Aorta (tissue), 5 donors: ENCODE data around the gene DNMBP. TPM values are rescaled to one million over a fixed set of nuclear protein-coding genes. Genes with fewer than 3 reads are reported as not detected.
"Not testable (repeated sequence)": the region's sequence is repeated elsewhere in the genome, so short reads cannot be mapped to it uniquely, and the experiment has no call there.

Experiments
- ATAC-seq: fragments of 200-7000 bp; cut with Tn5 transposase; one replicate; pipeline ENCODE4 v1.9.1; 2022; ENCODE audit warnings: moderate library complexity; ENCODE audit not compliant: low FRiP score
- DNase-seq, 2 donors: peaks; one replicate each; pipeline ENCODE4 v3.0.0-alpha.2; 2020
- H3K27ac ChIP-seq, 2 donors: one replicate each; pipeline ENCODE4 v1.5.1; 2013; ENCODE audit warnings: low read length in 2 of 2, mild to moderate bottlenecking in 2 of 2, moderate library complexity in 2 of 2, control low read depth in 1 of 2, inconsistent platforms in 1 of 2, low read depth in 1 of 2
- H3K27me3 ChIP-seq, 2 donors: one replicate each; pipeline ENCODE4 v1.6.1; 2013; ENCODE audit warnings: control low read depth in 1 of 2, low read length in 1 of 2, mild to moderate bottlenecking in 1 of 2, moderate library complexity in 1 of 2; ENCODE audit not compliant: insufficient read depth in 2 of 2, control insufficient read depth in 1 of 2
- H3K36me3 ChIP-seq, 2 donors: one replicate each; pipeline ENCODE4 v1.6.1; 2013; ENCODE audit warnings: control low read depth in 1 of 2, low read length in 1 of 2, mild to moderate bottlenecking in 1 of 2; ENCODE audit not compliant: insufficient read depth in 2 of 2, control insufficient read depth in 1 of 2
- H3K4me1 ChIP-seq, 2 donors: one replicate each; pipeline ENCODE4 v1.6.1; 2013; ENCODE audit warnings: low read length in 2 of 2, control low read depth in 1 of 2, mild to moderate bottlenecking in 1 of 2, moderate library complexity in 1 of 2; ENCODE audit not compliant: insufficient read depth in 2 of 2, control insufficient read depth in 1 of 2
- H3K4me3 ChIP-seq, 2 donors: one replicate each; pipeline ENCODE4 v1.5.1; 2013; ENCODE audit warnings: low read length in 2 of 2, control low read depth in 1 of 2, mild to moderate bottlenecking in 1 of 2
- H3K9me3 ChIP-seq: one replicate; pipeline ENCODE4 v1.6.1; 2013; ENCODE audit warnings: mild to moderate bottlenecking, low read length; ENCODE audit not compliant: control insufficient read depth
- WGBS, 2 donors: extraction: QIAGEN DNeasy Blood & Tissue Kit; methylation state at CpG; one replicate each; pipeline ENCODE4 v1.1.7; 2013; 5-methylcytosine and 5-hydroxymethylcytosine counted together
- intact Hi-C, 2 donors: fragments of 100-400 bp; cut with DNase I; formaldehyde crosslinking; loops; one replicate each; pipeline versions ENCODE4 v1.14.2 to v1.15.0; 2022
- polyA plus RNA-seq, 2 donors: library from polyadenylated mRNA; stranded (reverse); fragments of 200-250 nt; gene quantifications; one replicate each; pipeline ENCODE4 v1.2.3, GENCODE V29; 2013
- total RNA-seq, 2 donors: library from RNA; stranded (reverse); fragmentation: NEBNext Ultra II Directional; extraction: Animal tissue kit (Norgen Biotek cat#: 25700); gene quantifications; one replicate each; pipeline ENCODE4 v1.2.1, GENCODE V29; 2021
- donor health status: healthy with polysubstance abuse.
- donor health status: Bipolar disorder and iron deficiency.
- donor health status: DM: no; HTN: no; CAD: no.
- donor health status: DM: no; HTN: no; CAD: no.
- donor health status: DM: yes; HTN: yes; CAD: no.

DNMBP gene
- total and polyA plus RNA-seq, 4 donors, result 5.5 to 23.9 (median 11.1) TPM

GRCh38 chr10:99874341-99875085, 135.2 kb downstream of the DNMBP start:
- Histone ChIP-seq H3K27me3 (no peaks in the 10 kb centered on the region), H3K27ac (no peak overlapping the region), H3K4me3 (no peak overlapping the region)

DNA sequence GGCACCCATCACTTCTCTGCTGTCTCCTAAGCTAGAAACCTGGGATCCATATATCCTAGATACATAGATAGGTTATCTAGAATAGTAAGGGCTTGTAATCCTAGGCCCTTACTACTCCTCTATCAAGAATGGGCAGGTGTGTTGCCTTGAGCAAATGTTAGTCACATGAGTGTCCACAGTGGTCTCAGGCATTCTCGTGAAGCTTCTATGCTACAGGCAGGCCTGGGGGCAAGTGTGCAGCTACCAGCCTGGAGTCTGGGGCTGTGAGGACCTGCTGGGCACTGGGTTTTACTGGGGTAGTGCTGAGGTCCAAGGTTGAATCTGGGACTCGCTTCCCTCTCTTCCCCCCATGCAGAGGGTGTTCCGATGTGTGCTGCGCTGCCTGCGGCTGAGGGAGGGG, 135.9 kb downstream of the DNMBP start:
- no peak for DNase-seq
- no peaks in the 10 kb centered on the region for H3K9me3 ChIP-seq
- H3K27me3 ChIP-seq, result no peaks in the 10 kb centered on the region
- WGBS, 2 donors, result 96 to 100% methylated on average over 5 of the region's 5 CpGs
- H3K4me3 ChIP-seq, result no peak overlapping the region
- H3K4me1 ChIP-seq, result no peaks in the 10 kb centered on the region
- no peak overlapping the region for H3K27ac ChIP-seq
- peaks cover 4 to 5% of the 10 kb centered on the region in 2 donors for H3K36me3 ChIP-seq
- intact Hi-C loops, result no loop called here
- no peak for ATAC-seq

More at GRCh38 chr10:99874341-99875085, 135.2 kb downstream of the DNMBP start:
- no peak for DNase-seq
- H3K36me3 ChIP-seq, result peaks cover 4 to 5% of the 10 kb centered on the region in 2 donors
- no peaks in the 10 kb centered on the region for H3K9me3 ChIP-seq
- 80 to 83% methylated on average over 9 of the region's 9 CpGs for WGBS, 2 donors
- no peaks in the 10 kb centered on the region for H3K4me1 ChIP-seq
- intact Hi-C loops, result no loop called here
- ATAC-seq, result no peak

DNA sequence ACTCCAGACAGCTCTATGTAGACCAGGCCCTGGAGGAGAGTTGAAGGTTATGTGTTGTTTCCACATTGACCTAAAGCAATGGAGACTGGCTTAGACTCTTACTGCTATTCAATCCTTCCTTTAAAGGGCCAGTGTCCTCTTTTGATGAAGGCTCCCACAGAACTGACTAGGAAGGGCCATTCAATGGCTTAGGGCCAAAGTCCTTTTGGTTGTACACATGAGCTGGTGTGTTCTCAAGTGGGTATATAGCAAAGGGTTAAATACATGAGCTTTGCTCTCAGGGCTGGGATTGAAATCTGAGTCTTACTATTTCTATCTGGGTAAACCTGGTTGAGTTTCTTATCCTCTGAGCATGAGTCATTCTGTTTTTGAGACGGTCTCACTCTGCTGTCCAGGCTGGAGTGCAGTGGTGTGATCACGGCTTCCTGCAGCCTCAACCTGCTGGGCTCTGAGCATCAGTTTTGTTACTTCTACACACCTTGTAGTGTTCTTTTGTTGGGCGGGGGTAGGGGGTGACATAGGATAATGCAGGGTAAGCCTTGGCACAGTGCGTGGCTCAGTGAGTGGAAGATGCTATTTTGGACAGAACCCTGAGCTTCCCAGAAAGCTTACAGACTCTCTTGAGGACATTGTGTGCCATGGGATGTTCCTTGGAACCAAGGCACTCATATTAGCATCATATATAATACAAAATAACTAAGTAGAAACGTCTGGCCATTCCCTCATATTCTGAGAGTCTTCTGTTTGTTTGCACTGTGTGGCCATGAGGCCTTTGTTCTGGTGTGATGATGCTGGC, 137.2 kb downstream of the DNMBP start:
- no peak for DNase-seq
- H3K4me1 ChIP-seq, result no peaks in the 10 kb centered on the region
- ATAC-seq, result no peak
- no peak overlapping the region for H3K4me3 ChIP-seq
- no peaks in the 10 kb centered on the region for H3K27me3 ChIP-seq
- no peaks in the 10 kb centered on the region for H3K9me3 ChIP-seq
- H3K36me3 ChIP-seq, result peaks cover 2 to 5% of the 10 kb centered on the region in 2 donors
- intact Hi-C loops, result no loop called here
- H3K27ac ChIP-seq, result no peak overlapping the region
- 56 to 61% methylated on average over 5 of the region's 5 CpGs for WGBS, 2 donors

GRCh38 chr10:99870123-99870730, 139.5 kb downstream of the DNMBP start:
- Histone ChIP-seq H3K4me3 (no peak overlapping the region), H3K4me1 (no peaks in the 10 kb centered on the region), H3K36me3 (no peaks in the 10 kb centered on the region), H3K9me3 (no peaks in the 10 kb centered on the region), H3K27me3 (no peaks in the 10 kb centered on the region), H3K27ac (no peak overlapping the region)
- no peak for DNase-seq
- ATAC-seq, result no peak
- intact Hi-C loops, result no loop called here
- WGBS, 2 donors, result 83 to 85% methylated on average over 8 of the region's 8 CpGs

DNA sequence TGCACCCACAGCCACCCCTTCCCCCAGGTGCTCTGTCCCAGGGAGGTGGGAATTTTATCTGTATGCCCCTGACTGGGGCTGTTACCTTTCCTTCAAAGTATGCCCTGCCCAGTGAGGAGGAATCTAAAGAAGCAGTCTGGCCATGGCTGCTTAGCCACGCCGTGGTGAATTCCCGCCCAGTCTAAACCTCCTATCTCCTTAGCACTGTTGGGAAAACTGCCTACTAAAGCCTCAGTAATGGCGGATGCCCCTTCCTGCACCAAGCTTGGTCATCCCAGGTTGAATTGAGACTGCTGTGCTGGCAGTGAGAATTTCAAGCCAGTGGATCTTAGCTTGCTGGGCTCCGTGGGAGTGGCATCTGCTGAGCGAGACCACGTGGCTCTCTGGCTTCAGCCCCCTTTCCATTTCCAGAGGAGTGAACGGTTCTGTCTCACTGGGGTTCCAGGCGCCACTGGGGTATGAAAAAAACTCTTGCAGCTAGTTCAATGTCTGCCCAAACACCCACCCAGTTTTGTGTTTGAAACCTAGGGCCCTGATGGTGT, 140.1 kb downstream of the DNMBP start:
- no peaks in the 10 kb centered on the region for H3K4me1 ChIP-seq
- H3K36me3 ChIP-seq, result no peaks in the 10 kb centered on the region
- 66% methylated on average over 9 of the region's 9 CpGs for WGBS, 2 donors
- no peaks in the 10 kb centered on the region for H3K9me3 ChIP-seq
- DNase-seq (no peak), ATAC-seq (no peak)
- H3K27ac ChIP-seq, result no peak overlapping the region
- H3K4me3 ChIP-seq, result no peak overlapping the region
- intact Hi-C loops, result no loop called here
- no peaks in the 10 kb centered on the region for H3K27me3 ChIP-seq

DNA sequence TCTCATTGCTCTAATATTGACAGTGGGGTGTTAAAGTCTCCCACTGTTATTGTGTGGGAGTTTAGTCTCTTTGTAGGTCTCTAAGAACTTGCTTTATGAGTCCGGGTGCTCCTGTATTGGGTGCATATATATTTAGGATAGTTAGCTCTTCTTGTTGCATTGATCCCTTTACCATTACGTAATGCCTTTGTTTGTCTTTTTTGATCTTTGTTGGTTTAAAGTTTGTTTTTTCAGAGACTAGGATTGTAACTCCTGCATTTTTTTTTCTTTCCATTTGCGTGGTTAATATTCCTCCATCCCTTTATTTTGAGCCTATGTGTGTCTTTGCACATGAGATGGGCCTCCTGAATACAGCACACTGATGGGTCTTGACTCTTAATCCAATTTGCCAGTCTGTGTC, 142.5 kb downstream of the DNMBP start:
- H3K4me3 ChIP-seq, H3K27me3 ChIP-seq, H3K36me3 ChIP-seq, DNase-seq, H3K4me1 ChIP-seq, H3K9me3 ChIP-seq, H3K27ac ChIP-seq, ATAC-seq, intact Hi-C loops: not testable (repeated sequence)
- WGBS, 2 donors, result 60 to 87% methylated on average over 3 of the region's 3 CpGs

- H3K4me3 ChIP-seq, H3K36me3 ChIP-seq, H3K27ac ChIP-seq, DNase-seq, H3K27me3 ChIP-seq, ATAC-seq, H3K9me3 ChIP-seq, intact Hi-C loops, H3K4me1 ChIP-seq: not testable (repeated sequence)
- 42 to 51% methylated on average over 9 of the region's 9 CpGs for WGBS, 2 donors
Observed at GRCh38 chr10:99863535-99864240, 146.1 kb downstream of the DNMBP start.

GRCh38 chr10:99860466-99860865, 149.3 kb downstream of the DNMBP start:
- WGBS, 2 donors, result 91% methylated on average over 8 of the region's 8 CpGs
- no peak overlapping the region for H3K4me3 ChIP-seq
- H3K27ac ChIP-seq, result no peak overlapping the region
- DNase-seq (no peak), ATAC-seq (no peak)
- no peaks in the 10 kb centered on the region for H3K4me1 ChIP-seq
- intact Hi-C loops, result no loop called here
- no peaks in the 10 kb centered on the region for H3K27me3 ChIP-seq
- H3K36me3 ChIP-seq, result no peaks in the 10 kb centered on the region
- H3K9me3 ChIP-seq, result no peaks in the 10 kb centered on the region
